Fibroblast of skin of abdomen (primary cell): Measurements from ENCODE around the gene CLIC1.
"Not testable (repeated sequence)": the region's sequence is repeated elsewhere in the genome, so short reads cannot be mapped to it uniquely, and the experiment has no call there.

Experiments
- DNase-seq: peaks from one replicate; pipeline ENCODE4 v3.0.0-alpha.2; 2013

CLIC1 gene

DNA sequence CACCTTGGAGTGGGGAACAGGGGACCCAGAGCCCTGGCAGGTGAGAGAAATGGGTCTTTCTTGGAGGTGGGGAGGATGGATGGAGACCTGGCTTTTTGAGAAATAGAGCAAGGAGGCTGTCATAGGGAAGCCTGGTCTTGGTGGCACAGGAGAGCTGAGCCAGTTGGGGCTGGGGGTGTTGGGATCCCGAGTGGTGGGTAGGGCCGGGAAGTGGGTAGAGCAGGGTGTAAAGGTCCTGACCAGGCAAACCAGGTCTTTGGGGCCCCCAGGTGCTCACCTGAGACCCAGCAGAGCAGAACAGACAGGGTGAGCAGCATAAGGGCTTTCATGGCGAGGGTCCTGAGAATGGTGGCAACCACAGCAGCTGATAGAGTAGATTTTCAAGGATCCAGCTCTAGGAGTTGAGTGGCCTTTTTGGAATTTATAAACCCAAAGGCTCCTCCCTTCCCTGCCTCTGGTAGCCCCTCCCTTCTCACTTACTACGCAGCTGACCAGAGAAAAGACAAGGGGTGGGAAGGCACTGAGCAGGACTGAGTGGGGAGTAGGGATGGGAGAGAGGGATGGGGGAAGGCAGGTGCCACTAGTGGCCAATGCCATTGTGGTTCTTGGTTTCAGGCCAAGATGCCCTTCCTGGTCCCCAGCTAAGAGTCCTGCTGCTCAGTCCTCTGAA, 14.8 kb downstream of the CLIC1 start, which contains the start of gene LY6G6C:
LY6G6C (minus strand) TSS at position 396 of the 670 bp plus-strand sequence; CDS start at position 329, 67 bp downstream.
- no peak for DNase-seq

DNA sequence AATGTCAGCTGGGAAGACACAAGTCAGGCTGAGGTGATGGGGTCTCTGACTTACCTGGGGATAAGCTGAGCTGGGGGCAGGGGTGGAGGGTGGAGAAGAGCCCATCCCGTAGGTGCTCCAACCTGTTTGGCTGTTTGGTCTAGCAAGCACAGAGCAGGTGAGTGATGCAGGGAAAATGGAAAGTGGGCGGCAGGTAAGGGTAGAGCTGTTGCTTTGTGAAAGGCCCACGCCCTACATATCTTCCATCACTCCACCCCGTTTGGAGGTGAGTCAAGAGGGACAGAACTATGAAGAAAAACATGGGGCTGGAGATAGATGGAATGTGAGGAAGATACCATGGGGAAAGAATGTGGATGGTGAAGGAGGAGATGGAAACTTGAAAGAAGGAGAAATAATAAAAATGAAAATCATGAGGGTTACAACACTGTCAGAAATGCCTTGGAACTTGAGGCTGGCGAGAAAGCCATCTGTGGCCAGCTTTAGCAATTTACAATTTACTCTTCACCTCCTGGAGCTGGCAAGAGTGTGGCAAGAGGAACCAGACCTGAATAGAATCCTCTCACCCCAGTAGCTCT, 16.0 kb downstream of the CLIC1 start:
- no peak for DNase-seq

GRCh38 chr6:31719001-31719400, 17.3 kb downstream of the CLIC1 start:
- DNase-seq = no peak

- no peak for DNase-seq
Measured at GRCh38 chr6:31718265-31718664, 18.1 kb downstream of the CLIC1 start.

- DNase-seq = no peak
Measured at GRCh38 chr6:31717499-31718222, 18.7 kb downstream of the CLIC1 start.

DNA sequence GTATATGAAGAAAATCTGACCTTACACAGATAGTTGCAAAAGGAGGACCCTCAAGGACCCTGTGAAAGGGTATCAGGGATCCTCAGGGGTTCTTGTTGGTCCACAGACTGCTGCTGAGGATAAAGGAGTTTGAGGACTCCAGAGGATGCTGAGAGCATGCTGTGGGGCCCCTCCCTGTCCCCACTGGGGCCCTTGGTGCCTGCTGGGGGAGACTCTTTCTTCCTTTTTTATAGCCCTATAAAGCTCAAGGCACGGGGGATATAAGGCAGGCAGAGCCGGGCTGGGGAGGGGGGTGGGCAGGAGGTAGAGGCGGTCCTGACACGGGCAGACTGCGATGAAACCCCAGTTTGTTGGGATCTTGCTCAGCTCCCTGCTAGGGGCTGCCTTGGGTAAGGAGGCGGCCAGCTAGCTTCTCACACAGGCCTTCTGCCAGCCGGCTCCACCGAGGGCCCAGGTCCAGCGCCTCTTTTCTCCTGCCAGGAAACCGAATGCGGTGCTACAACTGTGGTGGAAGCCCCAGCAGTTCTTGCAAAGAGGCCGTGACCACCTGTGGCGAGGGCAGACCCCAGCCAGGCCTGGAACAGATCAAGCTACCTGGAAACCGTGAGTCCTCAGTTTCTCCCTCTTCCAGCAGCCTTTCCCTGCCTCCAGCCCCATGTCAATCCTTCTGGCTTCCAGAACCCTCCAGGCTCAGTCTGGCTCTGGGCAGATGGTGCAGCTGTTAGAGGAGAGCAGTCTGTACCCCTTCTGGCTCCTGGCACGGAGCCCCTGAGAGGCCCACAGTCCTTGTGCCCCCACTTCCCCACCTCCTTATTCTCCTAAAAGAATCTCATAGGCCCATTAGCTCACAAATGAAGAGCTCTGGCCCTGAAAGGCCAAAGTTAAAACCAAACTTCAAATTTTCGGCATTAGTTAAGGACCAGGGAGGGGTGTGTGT, 21.0 kb downstream of the CLIC1 start, which contains the start of gene LY6G6D:
LY6G6D (plus strand) TSS at position 327 of the 937 bp plus-strand sequence; CDS start at position 335, 8 bp downstream.
- DNase-seq = no peak

DNA sequence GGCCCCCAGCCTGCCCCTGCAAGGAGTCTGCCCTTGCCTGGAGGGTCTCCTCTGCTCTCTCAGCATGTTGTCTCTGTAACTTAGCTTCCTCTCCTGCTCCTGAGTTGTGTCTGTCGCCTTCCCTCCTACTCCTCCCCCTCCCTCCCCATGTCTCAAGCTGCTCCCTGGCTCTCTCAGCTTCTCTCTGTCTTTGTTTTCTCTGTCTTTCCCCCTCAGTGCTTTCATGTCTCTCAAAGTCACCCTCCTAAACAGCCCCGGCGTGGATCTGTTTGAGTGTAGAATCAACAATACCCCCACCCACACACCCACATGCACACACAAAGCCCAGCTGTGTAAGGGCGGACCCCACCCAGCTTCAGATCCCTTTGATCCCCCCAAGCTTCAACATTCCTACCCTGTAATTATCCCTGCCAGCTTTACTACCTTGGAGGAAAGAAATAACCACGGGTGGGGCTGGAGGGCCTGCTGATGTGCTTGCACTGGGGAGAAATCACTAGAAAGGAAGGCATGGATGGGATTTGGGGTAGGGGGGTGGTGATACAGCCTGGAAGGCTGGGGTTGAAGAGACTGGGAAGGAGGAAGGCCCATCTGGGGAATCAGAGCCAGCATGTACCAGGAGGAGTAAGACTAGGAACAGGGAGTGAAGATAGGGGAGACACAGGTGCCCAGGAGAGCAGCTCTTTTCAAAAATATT, 22.2 kb downstream of the CLIC1 start:
- no peak for DNase-seq

GRCh38 chr6:31713465-31713864, 22.9 kb downstream of the CLIC1 start:
- no peak for DNase-seq

- no peak for DNase-seq
Measured at GRCh38 chr6:31712296-31712695, 24.0 kb downstream of the CLIC1 start.

- no peak for DNase-seq
Measured at GRCh38 chr6:31711233-31711632, 25.1 kb downstream of the CLIC1 start.

- DNase-seq = no peak
Measured at GRCh38 chr6:31710523-31711219, 25.7 kb downstream of the CLIC1 start.

- DNase-seq = not testable (repeated sequence)
Measured at GRCh38 chr6:31709157-31709556, 27.2 kb downstream of the CLIC1 start.

DNA sequence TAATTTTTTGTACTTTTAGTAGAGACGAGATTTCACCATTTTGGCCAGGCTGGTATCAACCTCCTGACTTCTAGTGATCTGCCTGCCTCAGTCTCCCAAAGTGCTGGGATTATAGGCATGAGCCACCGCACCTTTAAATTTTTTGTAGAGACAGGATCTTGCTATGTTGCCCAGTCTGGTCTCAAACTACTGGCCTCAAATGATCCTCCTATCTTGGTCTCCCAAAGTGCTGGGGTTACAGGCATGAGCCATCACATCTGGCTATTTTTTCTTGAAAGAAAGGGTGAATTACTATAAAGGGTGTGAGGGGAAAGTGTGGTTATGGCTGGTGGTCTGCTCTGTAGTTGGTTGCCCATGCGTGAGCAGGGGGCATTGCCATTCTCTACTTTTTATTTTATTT, 28.1 kb downstream of the CLIC1 start:
- no peak for DNase-seq

- no peak for DNase-seq
Measured at GRCh38 chr6:31707701-31708100, 28.6 kb downstream of the CLIC1 start.

- DNase-seq = no peak
Measured at GRCh38 chr6:31706599-31706998, 29.7 kb downstream of the CLIC1 start, which contains the start of gene LY6G6F. Gene LY6G6F, plus strand, starts transcription at chr6:31706866. Its CDS starts 41 bp downstream, at chr6:31706907.

- DNase-seq = no peak
Measured at GRCh38 chr6:31705931-31706330, 30.4 kb downstream of the CLIC1 start.

DNA sequence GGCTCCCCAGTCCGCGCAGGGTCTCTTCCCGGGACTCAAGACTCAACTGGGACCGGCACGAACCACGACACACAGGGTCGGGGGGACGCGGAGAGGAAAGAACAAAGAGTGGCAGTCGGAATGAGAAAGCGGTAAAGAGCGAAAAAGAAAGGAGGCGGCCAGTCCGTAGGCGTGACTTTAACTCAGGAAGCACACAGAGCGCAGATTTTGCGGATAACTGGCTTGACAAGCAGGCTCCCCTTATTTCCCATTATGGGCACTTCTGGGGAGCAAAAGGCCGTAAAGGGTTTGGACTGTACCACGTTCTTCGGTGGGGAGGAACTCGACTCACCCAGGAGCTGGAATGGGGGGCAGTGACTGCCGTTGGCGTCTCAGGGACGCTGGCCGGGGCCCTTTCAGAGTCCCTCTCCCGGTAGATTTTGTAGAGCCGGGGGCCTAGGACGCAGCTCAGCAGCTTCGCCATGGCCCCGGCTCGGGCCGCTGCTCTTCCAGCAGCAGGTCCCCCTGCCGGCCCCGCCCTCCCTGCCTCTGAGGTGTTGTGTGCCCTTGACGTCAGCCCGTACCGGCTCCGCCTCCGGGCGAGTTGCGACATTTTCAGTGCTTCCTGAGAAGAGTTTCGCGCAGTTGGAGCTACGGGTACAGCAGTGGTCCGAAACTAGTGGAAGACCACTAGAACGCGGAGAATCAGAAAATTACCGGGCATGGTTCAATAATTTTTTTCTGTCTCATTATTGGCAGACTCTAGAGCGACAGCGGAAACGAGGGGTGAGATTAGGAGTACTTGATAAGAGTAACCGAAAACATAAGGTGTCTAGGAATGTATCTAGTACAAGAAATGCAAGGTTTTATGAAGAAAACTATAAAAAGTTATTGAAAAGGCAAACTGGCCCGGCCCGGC, 33.3 kb downstream of the CLIC1 start, which contains the start of gene ABHD16A:
ABHD16A (minus strand) TSS at position 506 of the 898 bp plus-strand sequence; CDS start at position 463, 43 bp downstream.
- DNase-seq = peak; percentile 99

GRCh38 chr6:31702405-31702818, 33.9 kb downstream of the CLIC1 start:
- DNase-seq = no peak

GRCh38 chr6:31701666-31702404, 34.5 kb downstream of the CLIC1 start:
- no peak for DNase-seq
